ENCODE data around the gene STRN.

DNA sequence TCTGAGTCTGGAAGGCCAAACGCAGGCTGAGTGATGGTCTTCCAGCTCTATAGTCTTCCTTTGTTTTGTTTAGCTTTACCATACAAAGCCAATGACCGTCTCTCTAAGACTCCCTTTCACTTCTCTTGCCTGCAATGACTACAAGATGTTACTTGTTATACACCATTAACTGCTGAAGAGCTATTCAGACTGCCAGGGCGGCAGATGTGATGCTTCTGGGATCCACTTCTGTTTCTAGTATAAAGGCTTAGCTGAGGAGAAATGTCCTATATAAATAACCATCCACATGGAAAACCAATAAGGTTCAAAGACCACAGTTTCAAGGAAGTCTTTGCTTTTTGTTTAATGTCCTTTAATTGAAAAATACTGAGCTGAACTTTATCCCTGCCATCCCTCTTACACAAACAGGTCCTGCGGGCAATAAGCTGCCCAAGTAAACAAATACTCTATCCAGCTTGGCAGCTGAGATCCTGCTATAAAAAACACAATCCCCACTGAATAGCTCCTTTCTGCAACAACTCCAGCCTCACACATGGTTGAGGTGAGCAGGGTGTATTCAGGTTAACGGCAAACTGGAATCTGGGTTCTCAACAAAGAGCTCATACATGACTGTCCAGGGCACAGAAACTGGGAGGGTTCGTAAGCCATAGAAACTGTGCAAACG is 145.3 kb downstream of the STRN start:
- TF ChIP-seq ZKSCAN1 (IDR thresholded peaks at IDR 0.05; ENCODE audit: low read depth, low read length) = no peak
- TF ChIP-seq CEBPB (tag; IDR thresholded peaks at IDR 0.05) = no peak
- no peak for TF ChIP-seq HDAC2 (IDR thresholded peaks at IDR 0.05)
- TF ChIP-seq SMARCB1 (IDR thresholded peaks at IDR 0.05; ENCODE audit: insufficient read length, low read depth) = no peak
- no peak for TF ChIP-seq SP2 (IDR thresholded peaks at IDR 0.05; ENCODE audit: extremely low read depth, low read depth, low read length, poor library complexity, severe bottlenecking)
- no peak for TF ChIP-seq ELF4 (CRISPR knock-in tag; IDR thresholded peaks at IDR 0.05)
- TF ChIP-seq CTCF (IDR thresholded peaks at IDR 0.05 in 2 of 3, conservative IDR thresholded peaks at IDR 0.05 in 1 of 3; ENCODE audit: insufficient read depth in 2 of 3, low read depth in 1 of 3, low read length in 3 of 3) = no peak
- no peak for TF ChIP-seq NR2C2 (CRISPR knock-in tag; IDR thresholded peaks at IDR 0.05)
- no peak for TF ChIP-seq NR2C2 (tag; IDR thresholded peaks at IDR 0.05)
- TF ChIP-seq RAD21 (CRISPR knock-in tag; conservative IDR thresholded peaks at IDR 0.05 in 1 of 2, IDR thresholded peaks at IDR 0.05 in 1 of 2) = no peak

Measured in K562 (cell line).